CD4-positive, alpha-beta T cell treated with Interferon alpha-2 for 1 hour (primary cell): ENCODE results near the gene PHLDA2.

ENCODE experiments used
- DNase-seq, 2 donors: peaks; one replicate each; pipeline ENCODE4 v3.0.0-alpha.2; 2020 to 2022

PHLDA2 gene, protein sequence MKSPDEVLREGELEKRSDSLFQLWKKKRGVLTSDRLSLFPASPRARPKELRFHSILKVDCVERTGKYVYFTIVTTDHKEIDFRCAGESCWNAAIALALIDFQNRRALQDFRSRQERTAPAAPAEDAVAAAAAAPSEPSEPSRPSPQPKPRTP

DNA sequence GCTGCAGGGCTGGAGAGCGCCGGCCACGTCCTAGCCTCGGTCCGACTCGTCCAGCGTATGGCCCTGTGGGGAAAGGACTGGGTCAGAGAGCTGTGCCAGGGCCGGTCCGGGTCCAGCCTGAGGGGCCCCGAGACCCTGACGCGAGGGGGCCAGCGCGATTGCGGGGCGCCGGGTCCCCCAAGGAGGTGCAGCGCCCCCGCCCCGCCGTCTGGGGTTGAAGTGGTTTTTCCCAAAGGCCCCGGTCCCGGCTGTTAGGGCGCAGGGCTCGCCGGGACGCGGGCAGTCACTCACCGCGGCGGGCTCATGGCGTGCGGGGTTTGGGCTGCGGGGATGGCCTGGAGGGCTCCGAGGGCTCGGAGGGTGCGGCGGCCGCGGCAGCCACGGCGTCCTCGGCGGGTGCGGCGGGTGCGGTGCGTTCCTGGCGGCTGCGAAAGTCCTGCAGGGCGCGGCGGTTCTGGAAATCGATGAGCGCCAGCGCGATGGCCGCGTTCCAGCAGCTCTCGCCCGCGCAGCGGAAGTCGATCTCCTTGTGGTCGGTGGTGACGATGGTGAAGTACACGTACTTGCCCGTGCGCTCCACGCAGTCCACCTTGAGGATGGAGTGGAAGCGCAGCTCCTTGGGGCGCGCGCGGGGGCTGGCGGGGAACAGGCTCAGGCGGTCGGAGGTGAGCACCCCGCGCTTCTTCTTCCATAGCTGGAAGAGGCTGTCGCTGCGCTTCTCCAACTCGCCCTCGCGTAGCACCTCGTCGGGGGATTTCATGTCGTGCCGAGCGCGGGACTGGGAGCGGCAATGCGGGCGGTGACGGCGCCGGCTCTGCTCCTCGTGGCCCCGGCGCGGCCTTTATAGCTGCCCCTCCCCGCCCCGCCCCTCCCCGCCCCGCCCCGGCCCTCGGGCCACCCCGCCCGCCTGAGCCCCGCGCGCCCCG is at the start of gene PHLDA2:
TSS of gene PHLDA2 (minus strand) at position 816 of the 926 bp plus-strand sequence. CDS start at position 760, 56 bp downstream.
- DNase-seq, result peak; percentile 59 to 67

DNA sequence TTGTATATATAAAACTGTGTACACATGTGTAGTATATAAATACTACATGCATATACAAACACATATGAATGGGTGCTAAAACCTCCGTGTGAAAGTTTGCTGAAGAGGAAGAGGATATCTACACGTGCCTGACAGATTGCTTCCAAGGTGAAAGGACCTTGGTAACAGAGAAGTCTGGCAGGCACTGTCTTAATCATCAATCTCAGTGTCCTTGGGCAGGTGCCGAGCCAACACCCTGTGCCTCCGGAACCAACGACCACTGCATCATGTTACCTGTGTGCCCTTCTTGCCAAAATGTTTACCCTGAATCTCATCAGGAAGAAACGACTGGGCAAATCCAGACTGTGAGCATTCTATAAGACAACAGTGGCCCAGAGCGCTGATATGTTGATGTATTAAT is 47.9 kb upstream of the PHLDA2 start:
- no peak for DNase-seq

DNA sequence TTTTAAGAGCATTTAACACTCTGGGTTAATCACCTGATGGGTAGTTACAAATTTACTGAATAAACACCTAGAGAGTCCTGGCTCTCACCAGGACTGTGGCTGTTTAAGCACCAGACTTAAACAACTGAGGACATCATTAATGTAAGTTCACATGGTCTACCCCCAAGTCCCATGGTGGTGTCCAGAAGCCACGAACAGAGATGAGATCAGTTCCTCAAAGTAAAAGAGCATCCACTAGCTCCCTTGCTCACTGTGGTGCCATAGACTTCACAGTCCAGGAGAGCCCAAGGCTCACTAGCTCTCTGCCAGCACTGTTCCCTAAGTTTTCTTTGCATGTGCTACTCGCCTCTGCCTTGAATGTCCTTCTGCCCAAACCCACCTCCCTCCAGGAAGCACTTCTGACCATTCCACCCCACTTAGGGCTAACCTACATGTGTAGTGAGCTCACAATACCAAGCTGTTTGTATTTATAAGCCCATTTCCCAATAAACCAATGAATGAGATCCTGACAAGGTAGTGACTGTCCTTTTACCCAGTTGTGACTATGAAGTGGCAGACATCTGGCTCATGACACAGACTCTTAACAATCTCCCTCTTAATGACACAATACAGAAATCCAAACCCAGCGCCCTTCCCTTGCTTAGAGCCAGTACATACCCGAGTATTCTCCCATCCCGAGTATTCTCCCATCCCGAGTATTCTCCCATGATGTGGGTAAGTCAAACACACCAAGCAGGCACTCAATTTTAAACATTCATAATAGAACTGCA is 47.3 kb upstream of the PHLDA2 start:
- DNase-seq, result no peak

DNA sequence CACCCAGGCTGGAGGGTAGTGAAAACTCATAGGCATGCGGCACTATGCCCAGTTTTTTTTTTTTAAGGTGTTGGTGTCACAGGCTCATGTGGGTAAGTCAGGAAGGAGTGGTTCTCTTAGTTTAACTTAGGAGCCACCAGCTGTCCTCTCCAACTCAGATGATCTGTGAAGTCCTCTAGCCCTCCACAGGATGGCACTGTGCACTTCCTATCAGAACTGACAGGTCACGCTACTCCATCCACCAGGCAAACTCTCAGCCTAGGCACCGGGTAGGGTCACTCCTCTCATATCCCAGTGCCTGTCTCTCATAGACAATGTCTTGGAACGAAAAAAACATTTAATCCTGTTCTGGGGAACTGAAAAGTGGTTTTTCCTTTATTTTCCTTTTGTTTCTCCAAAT is 46.4 kb upstream of the PHLDA2 start:
- DNase-seq, result peak; percentile 55 to 65

DNA sequence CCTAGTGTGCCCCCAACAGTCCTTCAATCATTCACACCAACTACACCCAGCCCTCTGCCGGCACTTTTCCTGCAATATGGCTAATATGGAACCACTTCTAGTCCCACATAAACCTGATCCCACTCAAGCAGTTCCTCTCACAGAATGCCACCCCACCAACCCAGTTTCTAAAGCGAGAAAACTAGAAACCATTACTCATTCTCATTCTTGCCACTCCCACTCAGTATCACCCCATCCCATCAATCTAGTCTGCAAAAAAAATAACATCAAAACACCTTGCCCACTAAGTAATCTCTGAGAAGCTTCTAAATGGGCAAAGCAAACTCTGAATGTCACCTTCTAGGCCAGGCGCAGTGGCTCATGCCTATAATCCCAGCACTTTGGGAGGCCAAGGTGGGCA is 45.1 kb upstream of the PHLDA2 start:
- DNase-seq, result no peak

DNA sequence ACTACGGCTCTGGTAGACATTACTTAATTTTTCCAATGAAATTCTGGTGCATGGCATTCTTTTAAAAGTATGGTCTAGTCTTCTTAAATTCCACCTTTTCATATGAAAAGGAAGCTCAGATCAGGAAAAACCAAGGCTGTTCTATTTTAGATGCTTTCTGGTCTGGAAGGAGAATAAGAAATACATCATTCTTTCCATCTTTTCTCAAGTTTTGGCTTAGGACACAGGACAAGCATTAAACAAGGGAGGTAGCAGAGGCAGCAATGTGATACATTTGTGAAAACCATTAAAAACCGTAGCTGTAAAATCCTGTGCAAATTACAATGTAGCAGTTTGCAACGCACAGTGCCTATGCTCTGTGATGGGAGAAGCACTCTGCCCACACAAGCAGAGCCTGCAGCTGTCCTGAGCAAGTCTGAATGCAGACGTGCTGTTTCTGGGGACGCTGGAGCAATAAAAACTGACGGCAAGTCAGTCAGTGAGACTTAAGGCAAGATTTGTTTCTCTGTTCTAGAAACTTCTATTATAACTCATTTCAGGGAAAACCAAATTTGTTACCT is 39.2 kb upstream of the PHLDA2 start:
- DNase-seq, result no peak

DNA sequence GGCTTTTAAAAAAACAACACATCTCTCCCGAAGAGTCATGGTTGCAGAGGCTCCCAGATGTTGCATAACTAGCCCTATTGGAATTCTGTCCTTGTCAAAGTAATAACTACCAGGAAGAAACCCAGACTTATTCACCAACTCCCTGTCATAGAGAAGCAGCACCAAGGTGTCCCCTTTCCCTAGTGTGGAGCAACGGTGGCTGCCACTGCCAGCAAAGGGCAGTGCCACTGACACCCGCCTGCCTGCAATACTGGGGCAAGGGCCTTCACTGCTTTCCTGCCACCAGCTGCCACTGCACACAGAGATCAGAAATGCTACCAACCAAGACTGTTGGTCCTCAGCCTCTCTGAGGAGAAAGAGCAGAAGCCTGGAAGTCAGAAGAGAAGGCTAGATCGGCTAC is 35.6 kb upstream of the PHLDA2 start:
- no peak for DNase-seq

DNA sequence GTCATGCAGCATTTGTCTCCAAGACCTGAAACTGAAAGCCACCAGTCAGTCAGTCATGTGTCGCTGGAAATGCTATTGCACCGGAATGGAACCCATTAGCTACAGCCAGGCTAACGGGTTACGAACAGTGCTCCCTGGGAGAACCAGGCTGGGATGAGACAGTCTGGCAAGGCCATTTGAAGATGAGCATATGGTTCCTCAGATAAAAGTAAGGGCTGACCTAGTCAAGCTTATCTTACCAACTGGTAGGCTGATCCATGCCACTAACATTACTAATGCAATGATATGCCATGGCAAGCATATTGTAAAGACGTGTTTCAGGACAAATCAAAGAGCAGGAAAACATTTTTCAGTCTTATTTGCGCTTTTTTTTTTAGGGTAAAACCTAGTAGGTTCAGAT is 34.5 kb upstream of the PHLDA2 start:
- DNase-seq, result no peak

DNA sequence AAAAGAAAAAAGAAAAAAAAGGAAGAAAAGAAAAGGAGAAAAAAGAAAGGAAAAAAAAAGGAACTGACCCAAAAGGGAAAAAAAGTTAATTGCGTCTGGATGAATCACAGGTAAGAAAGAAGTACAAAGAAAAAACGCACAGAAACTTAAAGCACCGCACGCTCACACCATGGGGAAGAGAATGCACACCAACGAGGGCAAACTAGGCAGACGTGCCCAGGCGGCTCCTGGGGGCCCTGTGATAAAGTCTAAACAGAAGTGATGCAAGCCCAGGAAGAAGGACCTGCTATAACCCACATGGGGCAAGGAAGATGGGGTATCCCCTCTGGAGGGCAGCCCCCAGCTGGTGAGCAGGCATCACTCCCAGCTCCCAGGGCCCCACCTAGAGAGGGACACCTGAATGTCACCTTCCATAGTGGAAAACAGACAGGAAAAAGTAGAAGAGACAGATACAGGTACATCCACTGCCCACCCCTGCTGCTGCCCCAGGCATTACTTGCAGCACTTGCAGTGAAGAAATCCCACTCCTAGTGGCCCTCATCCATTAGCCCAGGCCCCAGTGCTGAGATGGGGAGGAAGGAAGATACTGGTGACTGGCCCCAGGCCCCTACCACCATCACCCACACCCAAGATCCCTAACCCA is 34.0 kb upstream of the PHLDA2 start:
- DNase-seq, result no peak

DNA sequence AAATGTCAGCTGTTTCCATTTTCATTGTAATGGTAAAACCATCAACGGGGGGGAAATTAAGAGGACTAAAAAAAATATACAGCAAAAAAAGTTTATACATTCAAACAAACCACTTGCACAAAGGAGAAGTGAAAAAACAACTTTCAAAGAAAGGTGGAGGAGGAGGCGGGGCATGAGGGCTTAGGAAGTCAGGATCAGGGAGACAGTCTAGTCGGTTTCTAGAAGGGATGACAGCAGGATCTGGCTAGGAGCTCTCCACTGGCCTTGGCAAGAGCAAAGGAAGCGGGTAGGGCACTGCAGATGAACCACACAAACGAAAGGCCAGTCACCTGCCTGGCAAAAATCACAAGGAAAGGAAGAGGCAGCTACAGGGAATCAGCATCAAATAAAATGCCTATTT is 31.9 kb upstream of the PHLDA2 start:
- DNase-seq, result no peak

DNA sequence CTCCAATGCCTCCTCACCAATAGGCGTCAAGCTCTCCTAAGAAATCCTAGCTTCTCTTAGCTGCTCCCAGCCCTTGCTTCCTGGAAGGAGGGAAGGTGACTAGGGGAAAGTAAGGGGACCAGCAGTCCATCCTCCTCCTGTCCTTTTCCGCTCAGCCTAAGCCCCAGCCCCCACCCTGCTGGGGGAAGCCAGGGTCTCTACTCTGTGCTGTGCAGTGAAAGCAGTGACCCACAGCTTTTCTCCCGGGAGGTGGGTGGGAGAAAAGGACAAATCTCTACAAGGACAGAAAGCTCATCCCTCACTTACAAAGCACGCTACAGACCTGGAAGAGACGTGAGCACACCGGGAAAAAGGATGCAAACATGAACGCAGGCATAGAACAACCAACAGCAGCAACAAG is 30.9 kb upstream of the PHLDA2 start:
- no peak for DNase-seq

DNA sequence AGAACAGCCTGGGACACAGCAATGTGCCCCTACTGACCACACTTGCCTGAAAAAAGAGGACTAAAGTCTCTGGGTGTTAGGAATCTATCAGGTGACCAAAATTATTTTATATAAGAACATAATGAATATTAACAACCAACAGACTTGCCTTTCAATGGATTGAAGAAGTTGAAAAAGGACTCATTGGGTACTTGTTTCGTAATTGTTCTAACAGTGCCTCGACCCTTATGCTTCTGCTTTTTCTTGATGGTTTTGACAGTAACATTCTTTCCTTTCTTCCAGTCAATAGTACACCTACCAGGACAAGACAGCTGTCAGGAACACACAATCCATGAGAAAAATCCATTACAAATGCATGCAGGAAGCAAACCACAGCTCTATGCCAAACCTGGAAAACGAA is 29.0 kb upstream of the PHLDA2 start:
- DNase-seq, result no peak

DNA sequence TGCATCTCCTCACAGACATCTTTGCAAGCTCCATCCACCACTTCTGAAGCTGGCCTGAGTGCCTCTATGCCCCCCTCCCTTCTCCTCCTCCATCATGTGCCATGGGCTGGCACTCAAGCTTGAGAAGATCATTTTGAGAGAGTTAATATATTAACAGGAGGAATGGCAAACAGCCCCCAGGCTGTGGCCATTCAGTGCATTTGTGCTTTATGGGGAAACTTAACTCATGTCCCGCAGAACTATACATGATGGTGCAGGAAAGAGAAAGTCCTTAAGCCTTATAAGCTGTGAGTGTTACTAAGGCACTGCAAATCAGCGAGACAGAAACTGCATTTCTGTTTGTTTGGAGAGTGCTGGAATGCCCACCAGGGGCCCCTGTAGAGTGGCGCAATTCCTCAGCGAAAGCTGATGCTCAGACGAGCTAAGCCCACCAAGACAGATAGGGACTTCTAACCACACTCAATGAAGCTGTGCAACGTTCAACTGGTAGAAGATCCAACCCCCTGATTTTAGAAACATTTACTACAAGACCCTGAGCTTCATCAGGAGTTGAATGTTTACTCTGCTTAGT is 26.8 kb upstream of the PHLDA2 start:
- no peak for DNase-seq

DNA sequence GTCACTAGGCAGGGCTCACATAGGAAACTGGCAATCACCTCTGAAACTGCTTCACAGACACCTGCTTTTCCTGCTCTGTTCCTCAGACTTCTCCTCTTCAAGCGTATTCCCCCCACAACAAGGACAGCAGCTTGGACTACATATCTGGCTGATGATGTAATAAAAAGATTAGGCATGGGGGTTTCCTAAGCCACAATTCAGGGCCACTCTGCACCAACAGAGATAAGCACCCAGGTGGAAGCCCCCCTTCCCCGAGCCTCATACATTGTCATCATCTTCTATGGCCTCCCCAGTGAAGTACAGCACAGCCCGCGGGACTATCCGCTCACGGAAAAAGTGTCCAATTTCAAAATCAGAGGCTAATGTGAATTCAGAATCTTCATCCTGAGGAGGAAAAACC is 25.0 kb upstream of the PHLDA2 start:
- DNase-seq, result no peak

DNA sequence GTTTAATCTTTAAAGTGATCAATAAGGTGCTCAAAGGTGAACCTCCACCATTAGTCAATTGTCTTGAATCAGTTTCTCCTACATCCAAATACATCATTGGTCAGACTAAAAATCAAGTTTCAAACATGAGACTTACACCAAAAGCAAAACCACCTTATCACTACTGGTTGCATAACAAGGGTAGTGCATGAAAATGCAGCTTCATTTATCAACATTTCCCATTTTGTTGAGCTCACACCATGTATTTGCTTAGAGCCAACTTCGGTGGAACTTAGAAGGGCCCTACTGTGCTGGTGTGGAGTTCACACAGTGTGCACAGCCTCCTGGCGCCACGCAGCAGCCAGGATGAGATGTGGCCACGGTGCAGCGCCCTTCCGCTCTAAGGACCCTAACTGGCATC is 23.1 kb upstream of the PHLDA2 start:
- no peak for DNase-seq

DNA sequence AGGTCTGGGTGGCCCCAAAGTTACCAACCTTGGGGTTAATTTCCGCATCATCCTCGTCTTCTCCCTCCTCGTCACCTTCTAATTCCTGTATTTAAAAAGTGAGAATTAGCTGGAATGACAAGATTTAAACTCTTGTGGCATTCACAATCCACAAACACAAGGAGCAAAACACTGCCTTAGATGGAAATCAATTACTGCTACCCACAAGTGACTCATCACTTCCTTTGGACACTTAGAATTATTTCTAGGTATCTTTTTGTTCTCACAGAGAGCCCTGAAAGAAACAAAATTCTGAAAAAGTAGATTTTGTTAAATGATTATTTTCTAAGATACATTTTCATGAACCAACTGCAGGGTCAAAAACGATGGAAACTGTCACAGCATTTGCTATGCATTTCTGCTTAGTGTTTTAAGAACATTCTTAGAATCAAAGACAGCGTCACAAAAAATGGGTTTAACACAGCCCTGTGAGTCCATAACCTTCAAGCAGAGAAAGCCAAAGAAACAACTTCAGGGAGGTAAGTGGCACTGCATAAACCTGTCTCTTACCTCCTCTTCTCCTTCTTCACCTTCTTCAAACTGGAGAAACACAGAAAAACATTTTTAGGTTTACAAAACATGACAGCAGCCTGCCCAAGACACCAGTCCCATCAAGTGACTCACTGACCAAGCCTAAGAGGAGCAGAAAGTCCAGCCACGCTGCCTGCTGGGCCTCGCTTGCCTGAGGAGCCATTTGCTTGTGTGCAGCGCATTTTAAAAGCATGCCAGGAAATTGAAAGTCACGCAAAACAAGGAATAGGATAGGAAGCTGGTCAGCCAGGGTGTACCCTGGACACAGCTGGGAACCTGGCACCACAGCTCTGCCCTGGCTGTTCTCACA is 22.3 kb upstream of the PHLDA2 start:
- no peak for DNase-seq

DNA sequence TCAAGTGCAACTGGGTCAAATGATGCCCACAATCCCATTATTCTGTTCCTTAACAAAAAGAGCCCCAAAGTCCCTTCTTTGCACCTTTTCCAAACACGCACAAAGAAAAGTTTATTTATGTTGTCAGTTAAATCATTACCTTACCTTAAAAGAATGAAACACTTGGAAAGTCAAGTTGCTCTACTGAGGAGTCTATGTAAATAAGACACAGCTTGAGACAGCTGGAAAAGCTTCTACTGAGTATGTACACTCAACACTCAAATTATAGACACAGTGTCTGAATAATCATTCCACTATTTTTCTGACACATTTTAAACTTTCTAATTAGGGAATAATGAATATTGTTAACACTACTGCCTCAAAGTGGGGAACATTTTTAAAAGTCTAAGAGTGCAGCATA is 21.6 kb upstream of the PHLDA2 start:
- DNase-seq, result no peak

DNA sequence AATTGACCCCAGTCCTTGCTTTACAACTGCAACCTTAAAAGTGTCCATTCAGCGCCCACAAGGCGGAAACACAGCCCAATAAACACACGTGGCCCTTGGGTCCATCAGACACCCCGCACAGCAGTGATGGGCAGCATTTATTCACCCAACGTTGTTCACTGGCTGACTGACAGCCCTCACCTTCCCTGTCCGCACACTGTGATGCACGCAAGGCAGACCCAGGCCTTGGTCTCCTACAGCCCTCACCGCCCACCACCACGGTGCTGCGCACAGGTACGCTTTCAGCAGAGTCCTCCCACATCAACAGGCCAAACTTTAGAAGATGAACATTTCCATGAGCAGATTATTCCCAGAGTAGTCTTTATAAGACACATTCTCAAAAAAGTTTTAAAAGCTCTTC is 20.7 kb upstream of the PHLDA2 start:
- no peak for DNase-seq

DNA sequence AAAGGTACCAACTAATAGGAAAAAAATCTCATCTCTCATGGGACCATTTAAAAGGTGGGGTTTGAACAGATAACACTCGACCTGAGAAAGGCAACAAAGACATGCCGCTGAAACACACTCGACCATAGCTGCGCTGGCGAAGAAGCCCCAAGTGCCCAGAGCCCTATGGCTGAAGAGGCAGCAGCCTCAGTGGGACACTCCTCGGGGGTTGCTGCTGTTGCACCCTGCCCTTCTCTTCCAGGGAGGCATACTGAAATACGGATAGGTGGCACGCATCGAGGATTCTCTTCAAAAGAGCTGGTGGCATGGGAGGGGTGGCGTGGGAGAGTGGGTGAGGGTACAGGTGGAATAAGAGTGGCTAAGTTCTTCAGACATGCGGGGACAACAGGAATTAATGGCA is 18.5 kb upstream of the PHLDA2 start:
- DNase-seq, result no peak

DNA sequence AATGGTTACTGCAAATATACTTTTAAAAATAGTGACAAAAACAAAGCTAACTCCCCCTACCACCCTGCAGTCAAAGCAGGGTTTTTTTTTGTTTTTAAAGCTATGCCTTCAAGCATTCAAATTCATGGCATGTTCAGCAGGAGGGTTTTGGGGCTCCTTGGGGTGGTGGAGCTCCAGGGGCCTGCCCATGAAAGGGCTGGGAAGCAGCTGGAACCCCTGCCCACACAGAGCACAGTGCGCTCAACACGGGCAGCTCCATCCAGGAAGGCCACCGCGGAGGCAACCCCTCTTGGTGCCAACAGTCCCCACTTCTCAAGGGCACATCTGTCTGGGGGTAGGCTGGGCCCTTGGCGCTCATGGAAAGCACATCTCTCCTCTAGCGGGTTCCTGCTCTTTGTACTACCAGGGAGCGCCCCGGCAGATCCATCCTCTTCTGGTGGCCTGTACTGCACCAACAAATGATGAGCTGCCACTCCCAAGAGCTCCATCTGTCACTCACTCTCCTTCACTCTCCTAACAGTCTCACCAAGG is 16.6 kb upstream of the PHLDA2 start:
- DNase-seq, result no peak

DNA sequence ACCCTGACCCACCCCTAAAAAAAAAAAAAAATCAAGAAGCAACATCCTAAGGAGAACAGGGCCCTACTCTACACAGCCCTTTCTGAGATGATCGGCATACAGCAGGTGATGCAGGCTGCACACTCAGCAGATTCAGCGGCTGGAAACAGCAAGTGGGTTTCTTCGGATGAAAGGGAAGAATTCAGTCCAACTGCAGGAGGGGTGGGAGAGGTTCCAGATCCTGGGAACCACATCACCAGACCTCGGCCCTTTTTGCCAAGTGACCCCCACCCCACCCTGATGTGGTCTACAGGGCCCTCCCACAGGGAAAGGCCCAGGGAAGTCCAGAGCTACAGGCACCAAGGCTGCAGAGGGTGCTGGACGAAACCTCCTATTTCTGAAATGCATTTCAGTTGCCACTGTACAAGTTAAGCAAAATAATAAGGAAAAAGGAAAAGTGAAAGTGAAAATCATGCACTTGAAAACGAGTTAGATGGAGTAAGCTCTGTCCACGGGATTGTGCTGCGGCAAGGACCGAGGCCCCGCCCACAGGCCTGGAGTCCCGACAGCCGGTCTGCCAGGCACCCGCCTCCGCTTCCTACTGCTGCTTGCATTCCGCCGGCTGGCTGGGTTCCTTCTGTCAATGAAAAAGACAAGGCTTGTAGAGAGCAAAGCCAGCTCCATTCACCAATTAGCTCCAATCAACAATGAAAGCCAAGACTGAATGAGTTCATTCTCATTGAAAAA is 16.0 kb upstream of the PHLDA2 start:
- DNase-seq, result peak; percentile 51 to 58
